ENCODE results near the gene CXCL13.
A peak's percentile ranks its signal among the peaks of the same experiment; 100 is the strongest.
"Not testable (repeated sequence)": the region's sequence is repeated elsewhere in the genome, so short reads cannot be mapped to it uniquely, and the experiment has no call there.

The CXCL13 gene

GRCh38 chr4:77613267-77613666 lies 7.6 kb downstream of the CXCL13 start:
- DNase-seq: no peak

GRCh38 chr4:77615153-77615552 lies 9.5 kb downstream of the CXCL13 start:
- DNase-seq: no peak

GRCh38 chr4:77617203-77617602 lies 11.6 kb downstream of the CXCL13 start:
- no peak for DNase-seq

- DNase-seq: peak; percentile 60
These were observed 13.0 kb downstream of the CXCL13 start for GRCh38 chr4:77618383-77619241.

GRCh38 chr4:77619408-77619807 lies 13.8 kb downstream of the CXCL13 start:
- DNase-seq: no peak

- no peak for DNase-seq
These were observed 15.6 kb downstream of the CXCL13 start for GRCh38 chr4:77621254-77621653.

- DNase-seq: no peak
These were observed 17.5 kb downstream of the CXCL13 start for GRCh38 chr4:77623091-77623490.

GRCh38 chr4:77624213-77624612 lies 18.6 kb downstream of the CXCL13 start:
- no peak for DNase-seq

GRCh38 chr4:77625485-77625884 lies 19.9 kb downstream of the CXCL13 start:
- no peak for DNase-seq

GRCh38 chr4:77629885-77630284 lies 24.3 kb downstream of the CXCL13 start:
- DNase-seq: no peak

- DNase-seq: no peak
These were observed 25.7 kb downstream of the CXCL13 start for GRCh38 chr4:77631276-77631675.

GRCh38 chr4:77634132-77634785 lies 28.6 kb downstream of the CXCL13 start:
- no peak for DNase-seq

GRCh38 chr4:77635246-77635645 lies 29.6 kb downstream of the CXCL13 start:
- no peak for DNase-seq

- DNase-seq: no peak
These were observed 30.3 kb downstream of the CXCL13 start for GRCh38 chr4:77635876-77636275.

GRCh38 chr4:77636902-77637301 lies 31.3 kb downstream of the CXCL13 start:
- no peak for DNase-seq

- not testable (repeated sequence) for DNase-seq
These were observed 38.4 kb downstream of the CXCL13 start for GRCh38 chr4:77644069-77644468.

GRCh38 chr4:77650787-77651186 lies 45.2 kb downstream of the CXCL13 start:
- no peak for DNase-seq

- no peak for DNase-seq
These were observed 46.2 kb downstream of the CXCL13 start for GRCh38 chr4:77651820-77652219.

- DNase-seq: no peak
These were observed 46.7 kb downstream of the CXCL13 start for GRCh38 chr4:77652237-77652897.

GRCh38 chr4:77653162-77653758 lies 47.6 kb downstream of the CXCL13 start:
- no peak for DNase-seq

GRCh38 chr4:77660318-77660717 lies 54.7 kb downstream of the CXCL13 start:
- DNase-seq: not testable (repeated sequence)

Data from CD4-positive, alpha-beta T cell treated with Interleukin-21 for 1 hour (primary cell).